ENCODE data around the gene NINJ1. TPM values are rescaled to one million over a fixed set of nuclear protein-coding genes. Genes with fewer than 3 reads are reported as not detected.

Gene NINJ1
- total and polyA plus RNA-seq, 2 of the 8 experiments (the other 6 are each of a cell fraction or from before 2014, with no cell fraction given): 28.2 to 65.6 TPM

GRCh38 chr9:93108291-93109041 lies 25.6 kb downstream of the NINJ1 start:
- H2BK12ac ChIP-seq (ENCODE audit: low read depth, low read length): no peak overlapping the region
- no peak overlapping the region for H3K9ac ChIP-seq (replicated peaks in 1 of 4; ENCODE audit: extremely low read depth in 1 of 4, low read depth in 3 of 4, low read length in 3 of 4)
- POLR2A ChIA-PET (ENCODE audit: partially characterized antibody): interaction anchor here (0.6 kb wide), 2 partner anchors 9 to 296 kb away, joined by 3 read pairs; no protein-coding TSS in a partner anchor
- H3K14ac ChIP-seq (ENCODE audit: insufficient read length): no peak overlapping the region
- H3K79me2 ChIP-seq (ENCODE audit: control insufficient read depth in 1 of 2, insufficient read depth in 2 of 2, low read length in 2 of 2): no peaks in the 10 kb centered on the region; a peak in 1 of 4 replicates
- no peak overlapping the region for H3K4me2 ChIP-seq (ENCODE audit: insufficient read depth in 1 of 2, low read depth in 2 of 2, low read length in 2 of 2)
- H4K91ac ChIP-seq (replicated peaks; ENCODE audit: insufficient read length, low read length): no peak overlapping the region
- no peak for TF ChIP-seq ZNF274 (IDR thresholded peaks at IDR 0.05; ENCODE audit: borderline replicate concordance, extremely low read depth, low read length)
- no peak for TF ChIP-seq CBX5 (IDR thresholded peaks at IDR 0.05; ENCODE audit: low read depth, low read length)
- peak; percentile 36 for TF ChIP-seq MAX (IDR thresholded peaks at IDR 0.05)
- TF ChIP-seq HDAC6 (IDR thresholded peaks at IDR 0.05; ENCODE audit: low read depth, low read length): no peak
- TF ChIP-seq SP2 (IDR thresholded peaks at IDR 0.05; ENCODE audit: low read length): no peak
- TF ChIP-seq SRF (IDR thresholded peaks at IDR 0.05; ENCODE audit: low read depth, low read length): no peak
- no peak overlapping the region for H3K4ac ChIP-seq (replicated peaks; ENCODE audit: insufficient read length, low read depth, low read length)
- peaks cover 0 to 8% of the 10 kb centered on the region in 2 experiments for H4K20me1 ChIP-seq (replicated peaks in 1 of 2; ENCODE audit: control insufficient read depth in 1 of 2, insufficient read depth in 2 of 2, low read length in 2 of 2)
- no peak overlapping the region for H3K23ac ChIP-seq (ENCODE audit: insufficient read length)
- H3K4me1 ChIP-seq (replicated peaks in 1 of 4; ENCODE audit: control insufficient read depth in 3 of 4, insufficient read depth in 4 of 4, low read length in 3 of 4): no peaks in the 10 kb centered on the region
- 84% methylated on average over 15 of the region's 15 CpGs; no CpG with 5 or more reads in 1 of the 2 experiments for WGBS, 2 experiments (ENCODE audit: extremely low coverage in 1 of 2, insufficient coverage in 1 of 2, insufficient read length in 1 of 2, insufficient replicate concordance in 2 of 2, low coverage in 1 of 2, low lambda C conversion rate in 2 of 2, missing lambda C conversion rate in 1 of 2)
- FAIRE-seq (no peak), DNase-seq (ENCODE audit: low read depth in 1 of 2, low spot score in 2 of 2) (no peak)
- H4K8ac ChIP-seq (ENCODE audit: extremely low read depth, insufficient read depth, low read length): 0 out of 2 replicates have a peak overlapping the region, but pooled peaks have one; percentile 14
- H3K4me3 ChIP-seq (ENCODE audit: extremely low read depth in 1 of 4, insufficient read depth in 2 of 4, low read depth in 3 of 4, low read length in 4 of 4): no peak overlapping the region
- no peaks in the 10 kb centered on the region for H3K27me3 ChIP-seq (replicated peaks in 1 of 4; ENCODE audit: control insufficient read depth in 3 of 4, extremely low read depth in 1 of 4, insufficient read depth in 3 of 4, low read length in 3 of 4)
- no peak overlapping the region for H2BK20ac ChIP-seq (ENCODE audit: low read length)
- H2BK15ac ChIP-seq (ENCODE audit: low read length): no peak overlapping the region
- no peak overlapping the region for H3K18ac ChIP-seq (ENCODE audit: extremely low read depth, low read length)
- no peaks in the 10 kb centered on the region for H3K79me1 ChIP-seq (ENCODE audit: low read depth, low read length)
- CTCF ChIA-PET (ENCODE audit: partially characterized antibody): interaction anchor here (0.6 to 8.8 kb wide), 56 partner anchors 9 to 400 kb away, joined by 3 to 96 read pairs (median 4); partner anchors contain the start of genes CARD19 and NINJ1
- H3K27ac ChIP-seq (ENCODE audit: low read depth, low read length): no peak overlapping the region
- no peaks in the 10 kb centered on the region for H3K9me3 ChIP-seq (ENCODE audit: insufficient read depth in 2 of 2, low read depth in 1 of 2, low read length in 1 of 2)
- H2AK5ac ChIP-seq (ENCODE audit: low read depth, low read length): no peak overlapping the region
- no peak overlapping the region for H2BK5ac ChIP-seq (ENCODE audit: low read depth, low read length)
- H2BK120ac ChIP-seq (replicated peaks; ENCODE audit: low read depth, low read length): no peak overlapping the region
- H2AFZ ChIP-seq (ENCODE audit: low read length): no peak overlapping the region
- no peaks in the 10 kb centered on the region; a peak in 2 of 8 replicates for H3K36me3 ChIP-seq (ENCODE audit: control insufficient read depth in 2 of 4, insufficient read depth in 4 of 4, low read length in 3 of 4)
- no peaks in the 10 kb centered on the region for H3K23me2 ChIP-seq (ENCODE audit: low read depth, low read length)
- H3K56ac ChIP-seq (replicated peaks; ENCODE audit: insufficient read length, low read depth, low read length): no peak overlapping the region
- H4K5ac ChIP-seq (ENCODE audit: insufficient read length, low read depth, low read length): no peak overlapping the region

Data from H1 (cell line).